Tibial artery (tissue), 4 donors: ENCODE data around the gene AGXT.

Experiments
- DNase-seq, 2 donors: peaks; one replicate each; pipeline ENCODE4 v3.0.0-alpha.2; 2019
- H3K27ac ChIP-seq, 2 donors: fragments of 200-600 bp; sonication (generic) in 1 of 2; 1 replicate in 1 of 2; 2 replicates in 1 of 2; pipeline ENCODE4 v1.5.1; 2018 to 2019; ENCODE audit warnings: mild to moderate bottlenecking in 1 of 2
- H3K27me3 ChIP-seq, 2 donors: fragments of 200-600 bp; sonication (generic) in 1 of 2; one replicate each; pipeline versions ENCODE4 v1.5.1 to v1.6.0; 2016 to 2019
- H3K36me3 ChIP-seq, 3 donors: fragments of 200-600 bp; sonication (generic) in 2 of 3; one replicate each; pipeline ENCODE4 v1.5.1; 2016 to 2019; ENCODE audit warnings: mild to moderate bottlenecking in 2 of 3
- H3K4me1 ChIP-seq, 4 donors: fragments of 200-600 bp; sonication (generic) in 2 of 4; 1 replicate in 3 of 4; 2 replicates in 1 of 4; pipeline ENCODE4 v1.5.1; 2016 to 2019
- H3K4me3 ChIP-seq, 2 donors: fragments of 200-600 bp; sonication (generic) in 1 of 2; 1 replicate in 1 of 2; 2 replicates in 1 of 2; pipeline ENCODE4 v1.5.1; 2018 to 2019; ENCODE audit warnings: mild to moderate bottlenecking in 2 of 2
- H3K9me3 ChIP-seq, 3 donors: fragments of 200-600 bp; sonication (generic) in 1 of 3; one replicate each; pipeline ENCODE4 v1.5.1; 2016 to 2019
- intact Hi-C: fragments of 100-400 bp; cut with DNase I; formaldehyde crosslinking; loops from one replicate; pipeline ENCODE4 v1.15.0; 2023; ENCODE audit warnings: low total_unique reads
- TF ChIP-seq, protein P1 (sequence below), 2 experiments: fragments of 200-600 bp in 1 of 2; fragments of 450-650 bp in 1 of 2; IDR thresholded peaks; one replicate each; pipeline ENCODE4 v1.5.1; 2017 to 2019; ENCODE audit warnings: antibody characterized with exemption in 2 of 2, mild to moderate bottlenecking in 1 of 2, moderate library complexity in 1 of 2

Gene AGXT

DNA sequence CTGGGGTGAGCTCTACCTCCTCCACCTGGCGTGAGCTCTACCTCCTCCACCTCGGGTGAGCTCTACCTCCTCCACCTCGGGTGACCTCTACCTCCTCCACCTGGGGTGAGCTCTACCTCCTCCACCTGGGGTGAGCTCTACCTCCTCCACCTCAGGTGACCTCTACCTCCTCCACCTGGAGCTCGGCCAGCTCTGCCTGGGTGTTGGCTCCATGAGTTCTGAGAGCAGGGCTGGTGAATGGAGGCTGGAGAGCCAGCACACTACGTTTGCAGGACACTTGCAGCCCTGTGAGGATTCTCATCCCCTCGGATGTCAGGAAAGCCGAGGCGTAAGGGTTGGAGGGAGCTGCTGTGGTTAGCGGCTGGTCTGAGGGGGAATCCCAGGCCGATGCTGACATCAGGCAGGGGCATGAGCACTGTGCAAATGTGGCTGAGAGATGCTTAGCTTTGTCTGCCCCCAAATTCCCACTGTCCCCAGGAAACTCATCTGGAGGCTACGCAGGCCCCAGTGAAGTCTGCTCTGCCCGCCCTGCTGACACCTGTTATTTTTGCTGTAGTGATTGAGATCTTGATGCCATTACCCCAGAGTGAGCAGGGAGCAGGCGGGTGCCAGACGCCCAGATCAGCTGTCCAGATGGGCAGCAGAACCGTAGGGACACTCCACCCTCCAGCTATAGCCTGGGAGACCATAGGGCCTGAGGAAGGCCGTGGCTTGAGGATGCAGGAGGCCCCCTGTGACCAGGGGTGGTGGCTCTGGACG, 40.8 kb downstream of the AGXT start:
- peaks cover 0 to 18% (median 5%) of the 10 kb centered on the region in 4 donors for H3K4me1 ChIP-seq
- H3K36me3 ChIP-seq: no peaks in the 10 kb centered on the region
- peaks cover 0 to 75% of the 10 kb centered on the region in 2 donors for H3K27me3 ChIP-seq
- no peak overlapping the region for H3K4me3 ChIP-seq
- no peak for DNase-seq
- no peak overlapping the region for H3K27ac ChIP-seq
- intact Hi-C loops: no loop called here
- TF ChIP-seq, protein P1, sequence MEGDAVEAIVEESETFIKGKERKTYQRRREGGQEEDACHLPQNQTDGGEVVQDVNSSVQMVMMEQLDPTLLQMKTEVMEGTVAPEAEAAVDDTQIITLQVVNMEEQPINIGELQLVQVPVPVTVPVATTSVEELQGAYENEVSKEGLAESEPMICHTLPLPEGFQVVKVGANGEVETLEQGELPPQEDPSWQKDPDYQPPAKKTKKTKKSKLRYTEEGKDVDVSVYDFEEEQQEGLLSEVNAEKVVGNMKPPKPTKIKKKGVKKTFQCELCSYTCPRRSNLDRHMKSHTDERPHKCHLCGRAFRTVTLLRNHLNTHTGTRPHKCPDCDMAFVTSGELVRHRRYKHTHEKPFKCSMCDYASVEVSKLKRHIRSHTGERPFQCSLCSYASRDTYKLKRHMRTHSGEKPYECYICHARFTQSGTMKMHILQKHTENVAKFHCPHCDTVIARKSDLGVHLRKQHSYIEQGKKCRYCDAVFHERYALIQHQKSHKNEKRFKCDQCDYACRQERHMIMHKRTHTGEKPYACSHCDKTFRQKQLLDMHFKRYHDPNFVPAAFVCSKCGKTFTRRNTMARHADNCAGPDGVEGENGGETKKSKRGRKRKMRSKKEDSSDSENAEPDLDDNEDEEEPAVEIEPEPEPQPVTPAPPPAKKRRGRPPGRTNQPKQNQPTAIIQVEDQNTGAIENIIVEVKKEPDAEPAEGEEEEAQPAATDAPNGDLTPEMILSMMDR (IDR thresholded peaks at IDR 0.05): no peak
- H3K9me3 ChIP-seq: no peaks in the 10 kb centered on the region

DNA sequence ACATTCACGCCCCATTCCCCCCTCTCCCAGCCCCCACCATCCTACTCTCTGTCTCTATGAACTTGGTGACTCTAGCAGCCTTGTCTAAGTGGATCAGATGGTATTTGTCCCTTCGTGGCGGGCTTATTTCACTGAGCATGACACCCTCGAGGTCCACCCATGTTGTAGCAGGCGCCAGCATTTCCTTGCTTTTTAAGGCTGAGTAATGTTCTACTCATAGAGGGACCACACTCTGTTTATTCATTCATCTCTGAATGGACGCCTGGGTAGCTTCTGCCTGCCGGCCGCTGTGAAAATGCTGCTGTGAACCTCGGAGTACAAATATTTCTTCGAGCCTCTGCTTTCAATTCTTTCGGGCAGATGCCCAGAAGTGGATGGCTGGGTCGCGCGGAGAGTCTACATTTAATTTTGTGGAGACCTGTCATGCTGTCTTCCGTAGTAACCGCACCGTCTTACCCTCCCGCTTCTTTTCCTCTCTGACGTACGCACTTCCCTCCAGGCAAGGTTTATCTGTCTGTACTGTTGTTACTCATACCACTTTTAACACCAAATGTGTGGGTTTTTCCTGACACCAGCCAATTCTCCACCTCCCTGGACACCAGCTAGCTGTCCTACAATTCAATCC, 43.1 kb downstream of the AGXT start:
- intact Hi-C loops: no loop called here
- Histone ChIP-seq H3K36me3 (no peaks in the 10 kb centered on the region), H3K27me3 (peaks cover 0 to 75% of the 10 kb centered on the region in 2 donors), H3K4me1 (peaks cover 0 to 29% (median 17%) of the 10 kb centered on the region in 4 donors), H3K9me3 (no peaks in the 10 kb centered on the region), H3K27ac (no peak overlapping the region), H3K4me3 (no peak overlapping the region)
- TF ChIP-seq, protein P1 (IDR thresholded peaks at IDR 0.05): no peak
- DNase-seq: no peak

DNA sequence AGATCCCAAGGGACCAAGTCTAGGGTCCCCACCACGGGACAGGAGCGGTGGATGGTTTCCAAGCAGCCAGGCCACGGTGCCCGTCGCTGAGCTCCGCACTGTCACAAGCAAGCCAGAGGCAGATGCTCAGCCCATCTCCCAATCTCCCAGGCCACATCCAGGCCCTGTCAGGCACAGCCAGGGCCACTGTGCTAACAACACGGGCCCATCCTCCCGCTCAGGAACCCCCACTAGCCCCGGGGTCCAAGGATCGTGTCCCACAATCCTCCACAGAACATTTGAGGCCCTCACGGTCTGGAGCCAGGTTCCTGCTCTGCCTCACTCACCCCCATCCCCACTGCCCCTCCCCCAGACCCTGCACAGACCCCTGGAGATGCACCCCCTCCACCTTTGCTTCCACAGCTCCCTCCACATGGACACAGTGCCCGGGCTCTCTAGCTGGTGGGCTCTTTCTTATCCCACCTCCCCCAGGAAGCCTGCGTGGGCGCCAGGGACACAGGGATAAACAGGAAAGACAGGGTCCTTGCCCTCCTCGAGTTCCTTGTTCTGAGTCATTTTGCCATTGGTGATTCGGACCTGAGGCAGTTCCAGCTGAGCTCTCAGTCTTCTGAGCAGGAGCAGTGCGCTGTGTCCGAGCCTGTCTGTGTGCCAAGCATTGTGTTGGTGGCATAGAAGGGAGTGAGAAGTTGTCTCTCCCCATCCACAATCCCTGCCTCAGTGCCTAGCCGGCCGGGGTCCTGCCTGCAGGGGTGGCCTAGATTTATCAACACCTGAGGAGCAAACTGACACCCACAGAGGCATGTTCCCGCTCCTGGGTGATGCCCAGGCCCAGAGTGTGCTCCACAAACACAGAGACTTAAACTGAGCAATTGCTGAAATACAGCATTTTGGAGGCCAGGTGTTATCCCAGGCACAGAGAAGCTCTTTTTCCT, 44.5 kb downstream of the AGXT start:
- TF ChIP-seq, protein P1 (IDR thresholded peaks at IDR 0.05): no peak
- DNase-seq: no peak
- H3K4me1 ChIP-seq: peaks cover 0 to 40% (median 21%) of the 10 kb centered on the region in 4 donors
- H3K27ac ChIP-seq: no peak overlapping the region
- no peak overlapping the region for H3K4me3 ChIP-seq
- intact Hi-C loops: no loop called here
- H3K36me3 ChIP-seq: no peaks in the 10 kb centered on the region
- H3K27me3 ChIP-seq: peaks cover 0 to 81% of the 10 kb centered on the region in 2 donors
- H3K9me3 ChIP-seq: no peaks in the 10 kb centered on the region

DNA sequence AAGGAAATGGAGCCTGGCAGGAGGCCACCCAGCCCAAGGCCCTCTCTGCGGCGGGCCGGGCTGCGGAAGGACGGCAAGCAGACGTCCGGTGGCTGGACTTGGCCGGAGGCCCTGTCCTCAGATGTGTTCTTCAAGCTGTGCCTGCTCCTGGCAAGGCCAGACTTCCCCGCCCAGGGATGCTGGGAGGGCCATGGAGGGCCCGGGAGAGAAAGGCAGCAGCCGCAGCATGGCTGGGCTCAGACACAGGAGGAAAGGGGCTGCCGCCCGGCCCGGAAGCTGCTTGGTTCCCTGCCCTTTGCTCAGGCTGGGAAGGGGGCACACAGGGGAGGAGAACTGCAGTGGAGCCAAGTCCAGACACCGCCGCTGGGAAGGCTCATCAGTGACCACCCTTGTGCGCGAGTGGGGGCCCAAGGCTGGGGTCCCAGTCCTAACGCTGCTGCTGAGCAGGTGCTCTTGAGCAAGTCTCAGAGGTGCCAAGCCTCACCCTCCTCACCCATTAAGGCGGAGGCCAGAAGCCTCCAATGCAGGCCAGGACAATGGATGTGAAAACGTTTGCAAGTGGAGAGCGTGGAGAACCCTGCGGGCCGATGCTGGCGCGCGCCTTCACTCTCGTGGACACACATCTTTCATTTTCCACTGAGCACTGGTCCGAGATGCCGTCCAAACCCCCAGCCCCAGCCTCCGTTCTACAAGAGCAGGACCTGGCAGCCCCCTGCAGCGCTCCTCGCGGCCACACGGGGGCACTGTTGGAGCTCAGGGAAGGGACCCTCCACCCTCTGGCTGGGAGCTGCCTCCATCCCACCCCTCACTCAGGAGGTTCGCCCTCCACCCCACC, 45.4 kb downstream of the AGXT start:
- intact Hi-C loops: no loop called here
- peaks cover 0 to 40% (median 21%) of the 10 kb centered on the region in 4 donors for H3K4me1 ChIP-seq
- peaks cover 0 to 84% of the 10 kb centered on the region in 2 donors for H3K27me3 ChIP-seq
- no peak overlapping the region for H3K27ac ChIP-seq
- TF ChIP-seq, protein P1 (IDR thresholded peaks at IDR 0.05): peak; percentile 56 to 87
- H3K4me3 ChIP-seq: no peak overlapping the region
- peak; percentile 63 to 81 for DNase-seq
- H3K36me3 ChIP-seq: no peaks in the 10 kb centered on the region
- no peaks in the 10 kb centered on the region for H3K9me3 ChIP-seq
